Psoas muscle (tissue), 8 donors: ENCODE data around the gene PRM3. TPM values are rescaled to one million over a fixed set of nuclear protein-coding genes. Genes with fewer than 3 reads are reported as not detected.

Experiments used
- ATAC-seq, 4 donors: fragments of 200-7000 bp; cut with Tn5 transposase; one replicate each; pipeline ENCODE4 v1.9.1; 2020; ENCODE audit warnings: moderate library complexity in 3 of 4, mild to moderate bottlenecking in 2 of 4
- DNase-seq, 2 donors: peaks; one replicate each; pipeline ENCODE4 v3.0.0-alpha.2; 2020
- H3K27ac ChIP-seq: fragments of 200-600 bp; one replicate; pipeline ENCODE4 v1.8.0; 2022
- H3K27me3 ChIP-seq, 3 donors: fragments of 200-600 bp in 1 of 3; one replicate each; pipeline versions ENCODE4 v1.6.1 to v1.8.0; 2013 to 2022; ENCODE audit warnings: low read length in 2 of 3, mild to moderate bottlenecking in 2 of 3, moderate library complexity in 1 of 3; ENCODE audit not compliant: insufficient read depth in 3 of 3
- H3K36me3 ChIP-seq, 2 donors: fragments of 200-600 bp in 1 of 2; one replicate each; pipeline versions ENCODE4 v1.6.1 to v1.8.0; 2013 to 2022; ENCODE audit warnings: low read depth in 1 of 2, mild to moderate bottlenecking in 1 of 2, moderate library complexity in 1 of 2; ENCODE audit not compliant: insufficient read depth in 1 of 2
- H3K4me1 ChIP-seq: fragments of 200-600 bp; one replicate; pipeline ENCODE4 v1.8.0; 2022
- H3K4me3 ChIP-seq: fragments of 200-600 bp; one replicate; pipeline ENCODE4 v1.8.0; 2022; ENCODE audit warnings: mild to moderate bottlenecking
- H3K9me3 ChIP-seq: fragments of 200-600 bp; one replicate; pipeline ENCODE4 v1.8.0; 2022
- CTCF ChIP-seq: fragments of 200-600 bp; IDR thresholded peaks from one replicate; pipeline ENCODE4 v1.8.0; 2022; ENCODE audit warnings: antibody characterized with exemption
- WGBS, 3 donors: extraction: QIAGEN DNeasy Blood & Tissue Kit; methylation state at CpG; one replicate each; pipeline versions ENCODE4 v1.1.6 to v1.1.7; 2013; 5-methylcytosine and 5-hydroxymethylcytosine counted together
- intact Hi-C, 2 donors: fragments of 100-400 bp; cut with DNase I; formaldehyde crosslinking; loops; one replicate each; pipeline versions ENCODE4 v1.11.0 to v1.14.2; 2022
- long read RNA-seq, 2 donors: library from polyadenylated mRNA; unstranded; transcript quantifications; one replicate each; pipeline ENCODE4 v2.0.0, GENCODE V29; 2021
- polyA plus RNA-seq, 3 donors: library from polyadenylated mRNA; stranded (reverse); fragments of 200-250 nt; gene quantifications; one replicate each; pipeline ENCODE4 v1.2.3, GENCODE V29; 2013
- total RNA-seq, 4 donors: library from RNA; stranded (reverse); fragmentation: NEBNext Ultra II Directional in 2 of 4; extraction: Animal tissue kit (Norgen Biotek cat#: 25700) in 2 of 4; gene quantifications; one replicate each; pipeline versions ENCODE4 v1.2.1 to v1.2.4, GENCODE V29; 2021 to 2023
- donor health status: healthy with polysubstance abuse.
- donor health status: DM: no; HTN: no; CAD: no; lungs with moderate emphysema.
- donor health status: Bipolar disorder and iron deficiency.
- donor health status: healthy.
- donor health status: DM: yes; HTN: yes; CAD: no.
- donor health status: DM: no; HTN: no; CAD: no.
- donor health status: DM: no; HTN: no; CAD: no.
- donor health status: DM: yes; HTN: yes; CAD: no.

The PRM3 gene
- total RNA-seq (not detected), polyA plus RNA-seq (not detected)
- long read RNA-seq, donor 1, result 0 reads
- long read RNA-seq, donor 2, result 0 reads

- H3K4me3 ChIP-seq, result no peak within 1 kb of the TSS
These were observed at the start of gene PRM3 for GRCh38 chr16:11272921-11273720. Gene PRM3, minus strand, starts transcription at chr16:11273629. Its CDS starts 34 bp downstream, at chr16:11273595.

GRCh38 chr16:11322823-11323222, 49.4 kb upstream of the PRM3 start:
- no peaks in the 10 kb centered on the region for H3K27me3 ChIP-seq
- intact Hi-C loops, result no loop called here
- TF ChIP-seq CTCF, result no peak
- ATAC-seq (no peak), DNase-seq (no peak)
- H3K36me3 ChIP-seq, result no peaks in the 10 kb centered on the region
- no peaks in the 10 kb centered on the region for H3K9me3 ChIP-seq
- H3K27ac ChIP-seq, result no peak overlapping the region
- WGBS, 3 donors, result 68 to 75% (median 74%) methylated on average over 3 of the region's 3 CpGs
- no peak overlapping the region for H3K4me3 ChIP-seq
- H3K4me1 ChIP-seq, result no peaks in the 10 kb centered on the region

More at GRCh38 chr16:11272921-11273720, at the start of gene PRM3:
- TF ChIP-seq CTCF, result no peak
- H3K9me3 ChIP-seq, result no peaks in the 10 kb centered on the region
- H3K27me3 ChIP-seq, result no peaks in the 10 kb centered on the region
- DNase-seq, result no peak
- H3K36me3 ChIP-seq, result no peaks in the 10 kb centered on the region
- no peak within 1 kb of the TSS for H3K27ac ChIP-seq
- WGBS, 3 donors, result 72 to 77% (median 74%) methylated on average over 30 of the region's 30 CpGs
- intact Hi-C loops, result no loop called here
- ATAC-seq, result no peak
- H3K4me1 ChIP-seq, result no peaks in the 10 kb centered on the region

GRCh38 chr16:11321662-11322061, 48.2 kb upstream of the PRM3 start:
- H3K4me1 ChIP-seq, result no peaks in the 10 kb centered on the region
- 76 to 94% (median 84%) methylated on average over 5 of the region's 5 CpGs for WGBS, 3 donors
- no peaks in the 10 kb centered on the region for H3K36me3 ChIP-seq
- intact Hi-C loops, result no loop called here
- H3K9me3 ChIP-seq, result no peaks in the 10 kb centered on the region
- no peak overlapping the region for H3K27ac ChIP-seq
- no peak for TF ChIP-seq CTCF
- H3K4me3 ChIP-seq, result no peak overlapping the region
- ATAC-seq (no peak), DNase-seq (no peak)
- H3K27me3 ChIP-seq, result no peaks in the 10 kb centered on the region

- WGBS, 3 donors, result 78 to 80% (median 79%) methylated on average over 10 of the region's 10 CpGs
- no peaks in the 10 kb centered on the region for H3K9me3 ChIP-seq
These were observed 46.7 kb upstream of the PRM3 start for GRCh38 chr16:11320170-11320569.

More at GRCh38 chr16:11320170-11320569, 46.7 kb upstream of the PRM3 start:
- no peaks in the 10 kb centered on the region for H3K36me3 ChIP-seq
- no peak overlapping the region for H3K4me3 ChIP-seq
- ATAC-seq, result no peak
- intact Hi-C loops, result no loop called here
- H3K27ac ChIP-seq, result no peak overlapping the region
- no peaks in the 10 kb centered on the region for H3K4me1 ChIP-seq
- no peak for TF ChIP-seq CTCF
- DNase-seq, result no peak
- H3K27me3 ChIP-seq, result peaks cover 0 to 8% (median 0%) of the 10 kb centered on the region in 3 donors
